Fibroblast of lung (primary cell): ENCODE measurements around the gene SPRED2. TPM values are rescaled to one million over a fixed set of nuclear protein-coding genes. Genes with fewer than 3 reads are reported as not detected.

Source experiments
- DNase-seq, 2 donors: peaks; one replicate each; pipeline versions ENCODE4 v3.0.0 to v3.0.0-alpha.2; 2010; ENCODE audit warnings: low read depth in 2 of 2
- H2AFZ ChIP-seq: 2 replicates; pipeline ENCODE4 v1.5.1; 2012; ENCODE audit warnings: low read length, control low read depth, inconsistent platforms
- H3K27ac ChIP-seq: 2 replicates; pipeline ENCODE4 v1.5.1; 2011; ENCODE audit warnings: low read length, control low read depth; ENCODE audit not compliant: insufficient read depth
- H3K27me3 ChIP-seq: 2 replicates; pipeline ENCODE4 v1.5.1; 2011; ENCODE audit warnings: mild to moderate bottlenecking, low read length; ENCODE audit not compliant: control insufficient read depth, insufficient read depth
- H3K36me3 ChIP-seq: 2 replicates; pipeline ENCODE4 v1.5.1; 2011; ENCODE audit warnings: low read length; ENCODE audit not compliant: control insufficient read depth, insufficient read depth
- H3K4me1 ChIP-seq: 2 replicates; pipeline ENCODE4 v1.5.1; 2011; ENCODE audit warnings: low read length; ENCODE audit not compliant: control insufficient read depth, insufficient read depth; ENCODE audit errors: extremely low read depth
- H3K4me2 ChIP-seq: 2 replicates; pipeline ENCODE4 v1.5.1; 2011; ENCODE audit warnings: low read length, control low read depth; ENCODE audit not compliant: insufficient read depth; ENCODE audit errors: extremely low read depth
- H3K4me3 ChIP-seq, 4 experiments: fragments of 200-600 bp in 1 of 4; sonication (generic) in 1 of 4; replicated peaks in 1 of 4; 2 replicates each; pipeline ENCODE4 v1.5.1; 2011 to 2016; ENCODE audit warnings: low read length in 4 of 4, low read depth in 3 of 4, mild to moderate bottlenecking in 3 of 4, control low read depth in 2 of 4, inconsistent platforms in 1 of 4, mixed read lengths in 1 of 4; ENCODE audit not compliant: insufficient read depth in 1 of 4; ENCODE audit errors: control extremely low read depth in 1 of 4
- H3K79me2 ChIP-seq: 2 replicates; pipeline ENCODE4 v1.5.1; 2012; ENCODE audit warnings: mild to moderate bottlenecking, low read length, inconsistent platforms; ENCODE audit not compliant: control insufficient read depth, insufficient read depth
- H3K9ac ChIP-seq: 2 replicates; pipeline ENCODE4 v1.5.1; 2011; ENCODE audit warnings: mild to moderate bottlenecking, low read length, control low read depth; ENCODE audit not compliant: insufficient read depth
- H3K9me3 ChIP-seq: 2 replicates; pipeline ENCODE4 v1.5.1; 2012; ENCODE audit warnings: low read depth, low read length; ENCODE audit not compliant: control insufficient read depth, insufficient read depth
- H4K20me1 ChIP-seq: 2 replicates; pipeline ENCODE4 v1.5.1; 2011; ENCODE audit warnings: low read length; ENCODE audit not compliant: control insufficient read depth, insufficient read depth; ENCODE audit errors: extremely low read depth
- EZH2 ChIP-seq: IDR thresholded peaks from 2 replicates; pipeline ENCODE4 v1.5.1; 2012; ENCODE audit warnings: low read length, control low read depth, mild to moderate bottlenecking; ENCODE audit errors: missing control alignments
- polyA plus RNA-seq, 2 donors: library from polyadenylated mRNA; depleted of rRNA in 1 of 2; stranded (reverse) in 1 of 2; unstranded in 1 of 2; fragments of >200 nt; gene quantifications; 2 replicates each; pipeline ENCODE4 v1.2.1, GENCODE V29; 2011 to 2012; ENCODE audit warnings: missing spikeins in 1 of 2
- total RNA-seq: library from RNA; depleted of rRNA; stranded (reverse); fragments of >200 nt; gene quantifications from 2 replicates; pipeline ENCODE4 v1.2.1, GENCODE V29; 2014
- TF ChIP-seq, protein P1 (sequence below), 2 donors: IDR thresholded peaks in 1 of 2; conservative IDR thresholded peaks in 1 of 2; 1 replicate in 1 of 2; 2 replicates in 1 of 2; pipeline ENCODE4 v1.5.1; 2011 to 2012; ENCODE audit warnings: low read length in 2 of 2, control low read depth in 1 of 2, inconsistent platforms in 1 of 2, low read depth in 1 of 2, mild to moderate bottlenecking in 1 of 2

Gene SPRED2
- total and polyA plus RNA-seq, 2 donors (not counting 1 experiment from before 2014, with no cell fraction given): 9.4 to 26.1 TPM

DNA sequence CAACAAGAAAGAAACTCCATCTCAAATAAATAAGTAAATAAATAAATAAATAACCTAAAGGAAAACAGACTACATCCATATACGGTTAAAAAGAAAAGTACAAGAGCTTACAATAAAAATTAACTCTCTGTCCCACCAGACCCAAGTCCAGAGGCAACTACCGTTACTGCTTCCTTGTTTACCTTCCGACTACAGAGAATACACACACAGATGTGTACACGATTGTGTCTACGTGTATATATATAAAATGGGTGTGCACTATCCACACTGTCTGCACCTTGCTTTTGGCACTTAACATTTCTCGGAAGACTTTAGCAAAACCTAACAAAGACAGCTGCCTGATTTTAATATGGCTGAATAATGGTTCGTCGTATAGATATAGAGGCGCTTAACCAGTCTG lies 134.9 kb downstream of the SPRED2 start:
- Histone ChIP-seq H3K4me1 (peaks cover 31% of the 10 kb centered on the region), H2AFZ (no peak overlapping the region), H3K9ac (no peak overlapping the region), H3K79me2 (no peaks in the 10 kb centered on the region), H3K4me2 (no peak overlapping the region), H3K27ac (no peak overlapping the region), H3K9me3 (no peaks in the 10 kb centered on the region), H3K36me3 (no peaks in the 10 kb centered on the region), H3K27me3 (no peaks in the 10 kb centered on the region), H4K20me1 (no peaks in the 10 kb centered on the region), H3K4me3 (no peak overlapping the region)
- DNase-seq: no peak
- TF ChIP-seq, protein P1, sequence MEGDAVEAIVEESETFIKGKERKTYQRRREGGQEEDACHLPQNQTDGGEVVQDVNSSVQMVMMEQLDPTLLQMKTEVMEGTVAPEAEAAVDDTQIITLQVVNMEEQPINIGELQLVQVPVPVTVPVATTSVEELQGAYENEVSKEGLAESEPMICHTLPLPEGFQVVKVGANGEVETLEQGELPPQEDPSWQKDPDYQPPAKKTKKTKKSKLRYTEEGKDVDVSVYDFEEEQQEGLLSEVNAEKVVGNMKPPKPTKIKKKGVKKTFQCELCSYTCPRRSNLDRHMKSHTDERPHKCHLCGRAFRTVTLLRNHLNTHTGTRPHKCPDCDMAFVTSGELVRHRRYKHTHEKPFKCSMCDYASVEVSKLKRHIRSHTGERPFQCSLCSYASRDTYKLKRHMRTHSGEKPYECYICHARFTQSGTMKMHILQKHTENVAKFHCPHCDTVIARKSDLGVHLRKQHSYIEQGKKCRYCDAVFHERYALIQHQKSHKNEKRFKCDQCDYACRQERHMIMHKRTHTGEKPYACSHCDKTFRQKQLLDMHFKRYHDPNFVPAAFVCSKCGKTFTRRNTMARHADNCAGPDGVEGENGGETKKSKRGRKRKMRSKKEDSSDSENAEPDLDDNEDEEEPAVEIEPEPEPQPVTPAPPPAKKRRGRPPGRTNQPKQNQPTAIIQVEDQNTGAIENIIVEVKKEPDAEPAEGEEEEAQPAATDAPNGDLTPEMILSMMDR (conservative IDR thresholded peaks at IDR 0.05 in 1 of 2, IDR thresholded peaks at IDR 0.05 in 1 of 2; ENCODE audit: low read depth in 1 of 2, low read length in 2 of 2): no peak
- TF ChIP-seq EZH2: no peak

DNA sequence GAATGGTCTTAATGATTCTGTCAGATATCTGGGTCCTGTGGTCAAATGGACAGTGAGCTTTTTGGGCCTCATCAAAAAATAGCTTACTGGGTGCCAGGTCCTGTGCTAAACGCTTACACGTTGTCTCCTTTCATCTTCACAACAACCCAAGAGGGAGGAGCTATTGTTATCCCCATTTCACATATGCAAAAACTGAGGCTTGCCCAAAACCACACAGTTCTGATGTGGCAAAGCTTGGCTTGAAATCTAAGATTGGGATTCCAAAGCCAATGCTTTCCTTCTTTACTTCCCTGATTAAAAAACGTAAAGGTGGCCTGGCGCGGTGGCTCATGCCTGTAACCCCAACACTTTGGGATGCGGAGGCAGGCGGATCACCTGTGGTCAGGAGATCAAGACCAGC lies 135.4 kb downstream of the SPRED2 start:
- Histone ChIP-seq H4K20me1 (no peaks in the 10 kb centered on the region), H3K79me2 (no peaks in the 10 kb centered on the region), H3K27ac (no peak overlapping the region), H2AFZ (no peak overlapping the region), H3K9me3 (no peaks in the 10 kb centered on the region), H3K4me3 (no peak overlapping the region), H3K36me3 (no peaks in the 10 kb centered on the region), H3K4me2 (no peak overlapping the region), H3K27me3 (no peaks in the 10 kb centered on the region), H3K4me1 (peaks cover 26% of the 10 kb centered on the region), H3K9ac (no peak overlapping the region)
- no peak for DNase-seq
- TF ChIP-seq, protein P1 (conservative IDR thresholded peaks at IDR 0.05 in 1 of 2, IDR thresholded peaks at IDR 0.05 in 1 of 2; ENCODE audit: low read depth in 1 of 2, low read length in 2 of 2): no peak
- no peak for TF ChIP-seq EZH2

DNA sequence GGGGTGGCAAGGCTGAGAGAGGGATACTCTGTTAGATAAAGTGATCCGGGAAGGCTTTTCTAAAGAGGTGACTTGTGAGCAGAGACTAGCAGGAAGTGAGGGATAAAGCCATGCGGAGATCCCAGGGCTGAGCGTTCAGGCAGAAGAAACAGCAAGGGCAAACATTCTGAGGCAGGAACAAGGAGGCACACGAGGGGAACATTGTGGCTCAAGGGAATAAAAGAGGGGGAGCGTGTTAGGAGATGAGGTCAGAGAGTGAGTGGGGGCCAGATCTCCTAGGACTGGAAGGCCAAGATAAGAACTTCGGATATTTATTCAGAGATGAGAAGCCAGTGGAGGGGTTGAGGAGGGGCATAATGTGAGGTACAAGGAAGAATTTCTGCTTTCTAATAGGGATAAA lies 137.7 kb downstream of the SPRED2 start:
- Histone ChIP-seq H4K20me1 (no peaks in the 10 kb centered on the region), H3K9ac (no peak overlapping the region), H3K79me2 (no peaks in the 10 kb centered on the region), H3K4me1 (peaks cover 6% of the 10 kb centered on the region), H3K27me3 (no peaks in the 10 kb centered on the region), H3K36me3 (no peaks in the 10 kb centered on the region), H3K27ac (no peak overlapping the region), H2AFZ (no peak overlapping the region), H3K4me2 (no peak overlapping the region), H3K4me3 (no peak overlapping the region), H3K9me3 (no peaks in the 10 kb centered on the region)
- TF ChIP-seq EZH2: no peak
- TF ChIP-seq, protein P1 (conservative IDR thresholded peaks at IDR 0.05 in 1 of 2, IDR thresholded peaks at IDR 0.05 in 1 of 2; ENCODE audit: low read depth in 1 of 2, low read length in 2 of 2): no peak
- DNase-seq: no peak
